ENCODE results near the gene MYH1. TPM values are rescaled to one million over a fixed set of nuclear protein-coding genes. Genes with fewer than 3 reads are reported as not detected.

The MYH1 gene
- total RNA-seq, 4 donors from 2014 or later, result 0.39 TPM; not detected in 3

DNA sequence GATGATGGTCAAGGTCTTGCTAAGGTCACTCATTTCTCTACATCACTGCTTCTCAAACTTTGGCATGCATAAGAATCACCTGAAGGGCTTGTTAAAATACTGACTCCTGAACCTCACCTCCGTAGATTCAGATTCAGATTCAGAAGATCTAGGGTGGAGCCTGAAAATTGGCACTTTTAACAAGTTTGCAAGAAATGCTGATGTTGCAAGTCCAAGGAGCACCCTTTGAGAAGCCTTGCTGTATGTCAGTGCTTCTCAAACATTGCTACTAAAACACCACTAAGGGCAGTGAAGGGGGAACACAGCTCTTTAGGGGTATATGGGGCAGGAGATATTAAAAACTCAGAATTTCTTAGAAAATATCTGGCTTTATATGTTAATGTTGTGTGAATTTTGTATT lies 13.7 kb upstream of the MYH1 start:
- no peak for DNase-seq (ENCODE audit: low spot score in 2 of 2)
- H3K36me3 ChIP-seq, result no peaks in the 10 kb centered on the region
- WGBS, 2 donors, result 77 to 88% methylated on average over 1 of the region's 1 CpG
- no peaks in the 10 kb centered on the region for H3K9me3 ChIP-seq
- H3K4me1 ChIP-seq, result no peaks in the 10 kb centered on the region
- TF ChIP-seq, protein P1, sequence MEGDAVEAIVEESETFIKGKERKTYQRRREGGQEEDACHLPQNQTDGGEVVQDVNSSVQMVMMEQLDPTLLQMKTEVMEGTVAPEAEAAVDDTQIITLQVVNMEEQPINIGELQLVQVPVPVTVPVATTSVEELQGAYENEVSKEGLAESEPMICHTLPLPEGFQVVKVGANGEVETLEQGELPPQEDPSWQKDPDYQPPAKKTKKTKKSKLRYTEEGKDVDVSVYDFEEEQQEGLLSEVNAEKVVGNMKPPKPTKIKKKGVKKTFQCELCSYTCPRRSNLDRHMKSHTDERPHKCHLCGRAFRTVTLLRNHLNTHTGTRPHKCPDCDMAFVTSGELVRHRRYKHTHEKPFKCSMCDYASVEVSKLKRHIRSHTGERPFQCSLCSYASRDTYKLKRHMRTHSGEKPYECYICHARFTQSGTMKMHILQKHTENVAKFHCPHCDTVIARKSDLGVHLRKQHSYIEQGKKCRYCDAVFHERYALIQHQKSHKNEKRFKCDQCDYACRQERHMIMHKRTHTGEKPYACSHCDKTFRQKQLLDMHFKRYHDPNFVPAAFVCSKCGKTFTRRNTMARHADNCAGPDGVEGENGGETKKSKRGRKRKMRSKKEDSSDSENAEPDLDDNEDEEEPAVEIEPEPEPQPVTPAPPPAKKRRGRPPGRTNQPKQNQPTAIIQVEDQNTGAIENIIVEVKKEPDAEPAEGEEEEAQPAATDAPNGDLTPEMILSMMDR (IDR thresholded peaks at IDR 0.05), result no peak
- TF ChIP-seq POLR2A (IDR thresholded peaks at IDR 0.05), result no peak
- TF ChIP-seq EP300 (IDR thresholded peaks at IDR 0.05), result no peak
- H3K27me3 ChIP-seq, result no peaks in the 10 kb centered on the region
- H3K27ac ChIP-seq, result no peak overlapping the region
- no peak overlapping the region for H3K4me3 ChIP-seq

DNA sequence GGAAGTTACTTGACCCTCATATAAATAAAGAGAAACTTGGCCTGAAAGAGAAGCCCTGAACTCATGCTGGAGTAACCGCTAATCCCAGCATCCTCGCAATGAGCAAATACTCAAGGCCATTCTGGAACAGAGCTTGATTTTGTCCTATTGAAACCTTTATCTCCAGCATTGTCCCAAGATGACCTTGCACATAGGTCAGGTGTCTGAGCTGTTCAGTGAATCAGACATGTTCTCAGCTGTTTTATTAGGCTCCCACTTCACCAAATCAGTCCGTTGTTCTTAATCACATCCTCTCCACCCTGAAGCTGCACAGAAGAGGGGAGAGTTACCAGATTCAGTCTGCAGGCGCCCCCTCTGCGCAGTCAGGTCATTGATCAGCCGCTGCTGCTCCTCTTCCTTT lies 9.1 kb upstream of the MYH1 start:
- peaks cover 0 to 2% (median 1%) of the 10 kb centered on the region in 4 donors for H3K9me3 ChIP-seq
- TF ChIP-seq POLR2A (IDR thresholded peaks at IDR 0.05) (no peak), EP300 (IDR thresholded peaks at IDR 0.05) (no peak)
- TF ChIP-seq, protein P1 (IDR thresholded peaks at IDR 0.05), result no peak
- no peaks in the 10 kb centered on the region for H3K36me3 ChIP-seq
- H3K27ac ChIP-seq, result no peak overlapping the region
- DNase-seq (ENCODE audit: low spot score in 2 of 2), result no peak
- no peaks in the 10 kb centered on the region for H3K4me1 ChIP-seq
- no peaks in the 10 kb centered on the region for H3K27me3 ChIP-seq
- H3K4me3 ChIP-seq, result no peak overlapping the region
- 82 to 83% methylated on average over 6 of the region's 6 CpGs for WGBS, 2 donors

DNA sequence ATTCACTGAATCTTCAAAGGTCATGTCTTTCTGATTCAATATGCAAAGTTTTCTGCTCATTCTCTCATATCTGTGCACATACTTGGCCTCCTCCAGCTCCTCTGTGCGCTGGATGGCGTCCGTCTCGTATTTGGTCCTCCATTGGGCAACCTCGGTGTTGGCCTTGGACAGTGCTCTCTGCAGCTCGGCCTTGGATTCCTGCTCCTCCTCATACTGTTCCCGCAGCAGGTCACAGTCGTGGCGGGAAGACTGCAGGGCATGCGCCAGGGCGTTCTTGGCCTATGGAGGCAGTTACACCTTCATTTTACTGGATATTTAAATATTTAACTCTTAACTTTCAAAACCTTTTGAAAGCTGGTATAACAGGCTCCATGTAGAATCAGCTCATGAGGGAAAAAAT lies 8.2 kb upstream of the MYH1 start:
- H3K4me3 ChIP-seq, result no peak overlapping the region
- H3K4me1 ChIP-seq, result no peaks in the 10 kb centered on the region
- no peaks in the 10 kb centered on the region for H3K27me3 ChIP-seq
- no peaks in the 10 kb centered on the region for H3K36me3 ChIP-seq
- 86 to 93% methylated on average over 11 of the region's 11 CpGs for WGBS, 2 donors
- TF ChIP-seq EP300 (IDR thresholded peaks at IDR 0.05) (no peak), POLR2A (IDR thresholded peaks at IDR 0.05) (no peak)
- TF ChIP-seq, protein P1 (IDR thresholded peaks at IDR 0.05), result no peak
- H3K27ac ChIP-seq, result no peak overlapping the region
- peaks cover 0 to 5% (median 1%) of the 10 kb centered on the region in 4 donors for H3K9me3 ChIP-seq
- DNase-seq (ENCODE audit: low spot score in 2 of 2), result no peak

DNA sequence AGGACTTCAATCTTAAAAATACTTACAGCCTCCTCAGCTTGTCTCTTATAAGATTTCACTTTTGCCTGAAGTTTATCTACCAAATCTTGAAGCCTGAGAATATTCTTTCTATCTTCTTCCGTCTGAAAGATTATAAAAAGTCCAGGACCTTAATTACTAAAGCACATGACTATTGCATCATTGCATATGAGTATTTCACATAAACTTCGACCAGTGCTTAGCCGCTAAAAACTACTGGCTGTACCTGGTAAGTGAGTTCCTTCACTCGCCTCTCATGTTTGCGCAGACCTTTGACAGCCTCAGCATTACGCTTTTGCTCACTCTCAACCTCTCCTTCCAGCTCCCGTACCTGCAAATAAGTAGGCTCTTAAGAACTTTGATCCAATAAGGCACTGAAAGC lies 4.7 kb upstream of the MYH1 start:
- Histone ChIP-seq H3K9me3 (peaks cover 0 to 5% (median 1%) of the 10 kb centered on the region in 4 donors), H3K27me3 (no peaks in the 10 kb centered on the region), H3K4me3 (no peak overlapping the region), H3K36me3 (no peaks in the 10 kb centered on the region), H3K4me1 (no peaks in the 10 kb centered on the region), H3K27ac (no peak overlapping the region)
- TF ChIP-seq POLR2A (IDR thresholded peaks at IDR 0.05) (no peak), EP300 (IDR thresholded peaks at IDR 0.05) (no peak)
- TF ChIP-seq, protein P1 (IDR thresholded peaks at IDR 0.05), result no peak
- no peak for DNase-seq (ENCODE audit: low spot score in 2 of 2)
- 92% methylated on average over 7 of the region's 7 CpGs for WGBS, 2 donors

DNA sequence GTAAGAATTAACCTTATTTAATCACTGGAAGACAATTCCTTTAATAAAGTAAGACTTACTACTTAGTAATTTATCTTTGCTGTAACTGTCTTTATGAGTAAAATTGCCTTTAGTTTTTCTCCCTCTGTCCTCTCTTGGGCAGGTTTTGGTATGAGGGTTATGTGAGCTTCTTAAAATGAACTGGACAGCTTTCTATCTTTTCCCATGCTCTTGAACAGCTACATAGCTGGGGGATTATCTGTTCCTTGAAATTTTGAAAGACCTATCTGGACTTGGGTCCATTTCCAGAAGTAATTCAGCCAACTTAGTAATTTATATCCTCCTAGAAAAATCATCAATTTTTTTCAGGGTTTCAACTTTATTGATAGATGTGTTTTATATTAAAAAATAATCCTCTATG lies 3.6 kb upstream of the MYH1 start:
- no peak overlapping the region for H3K27ac ChIP-seq
- no peaks in the 10 kb centered on the region for H3K4me1 ChIP-seq
- H3K4me3 ChIP-seq, result no peak overlapping the region
- DNase-seq (ENCODE audit: low spot score in 2 of 2), result no peak
- no peak for TF ChIP-seq EP300 (IDR thresholded peaks at IDR 0.05)
- TF ChIP-seq, protein P1 (IDR thresholded peaks at IDR 0.05), result no peak
- TF ChIP-seq POLR2A (IDR thresholded peaks at IDR 0.05), result no peak
- H3K36me3 ChIP-seq, result no peaks in the 10 kb centered on the region
- no peaks in the 10 kb centered on the region for H3K27me3 ChIP-seq
- H3K9me3 ChIP-seq, result peaks cover 0 to 5% (median 1%) of the 10 kb centered on the region in 4 donors

Data from tibial nerve (tissue), 4 donors.